MM.1S (cell line): ENCODE results near the gene NINJ2.

ENCODE experiments used
- CTCF ChIP-seq: fragments of 300-600 bp; sonication (generic); IDR thresholded peaks from 2 replicates; pipeline ENCODE4 v1.5.1; 2016; ENCODE audit warnings: antibody characterized with exemption, low read length, mixed read lengths
- EZH2 ChIP-seq: fragments of 300-600 bp; sonication (generic); optimal IDR thresholded peaks from 2 replicates; pipeline ENCODE3; 2017; ENCODE audit warnings: low read depth, mild to moderate bottlenecking, antibody characterized with exemption, low read length, mixed read lengths
- EZH2phosphoT487 ChIP-seq: fragments of 300-600 bp; sonication (generic); IDR thresholded peaks from 2 replicates; pipeline ENCODE4 v1.6.1; 2018; ENCODE audit warnings: antibody characterized with exemption, low read length

GRCh38 chr12:613996-614395 is 49.2 kb downstream of the NINJ2 start:
- no peak for TF ChIP-seq CTCF
- no peak for TF ChIP-seq EZH2
- TF ChIP-seq EZH2phosphoT487: no peak
